ENCODE data around the gene DBT. TPM values are rescaled to one million over a fixed set of nuclear protein-coding genes. Genes with fewer than 3 reads are reported as not detected.

The DBT gene
- total RNA-seq, 2 donors from 2014 or later: 5.3 to 7.7 TPM

GRCh38 chr1:100250264-100250663, 630 bp upstream of the DBT start:
- peak overlapping the region; percentile 87 to 96 for H3K27ac ChIP-seq
- no peaks in the 10 kb centered on the region for H3K9me3 ChIP-seq
- peak overlapping the region; percentile 80 for H3K4me3 ChIP-seq
- no peak for ATAC-seq (ENCODE audit: insufficient number of reproducible peaks, low FRiP score, low read depth)
- peaks cover 5 to 15% of the 10 kb centered on the region in 2 donors for H3K4me1 ChIP-seq (ENCODE audit: control insufficient read depth in 1 of 2, low read depth in 2 of 2)
- no peaks in the 10 kb centered on the region for H3K27me3 ChIP-seq (replicated peaks; ENCODE audit: insufficient read depth)
- TF ChIP-seq CTCF (IDR thresholded peaks at IDR 0.05): no peak
- DNase-seq (ENCODE audit: low spot score): no peak
- no peaks in the 10 kb centered on the region for H3K36me3 ChIP-seq

GRCh38 chr1:100249155-100249536, 488 bp downstream of the DBT start:
- no peak for TF ChIP-seq CTCF (IDR thresholded peaks at IDR 0.05)
- H3K9me3 ChIP-seq: no peaks in the 10 kb centered on the region
- ATAC-seq (ENCODE audit: insufficient number of reproducible peaks, low FRiP score, low read depth): peak; percentile 11

GRCh38 chr1:100246738-100247137, 2.9 kb downstream of the DBT start:
- Histone ChIP-seq H3K4me3 (no peak overlapping the region), H3K36me3 (no peaks in the 10 kb centered on the region), H3K27ac (no peak overlapping the region), H3K4me1 (ENCODE audit: control insufficient read depth in 1 of 2, low read depth in 2 of 2) (peaks cover 5 to 15% of the 10 kb centered on the region in 2 donors), H3K27me3 (replicated peaks; ENCODE audit: insufficient read depth) (no peaks in the 10 kb centered on the region), H3K9me3 (no peaks in the 10 kb centered on the region)
- DNase-seq (ENCODE audit: low spot score) (no peak), ATAC-seq (ENCODE audit: insufficient number of reproducible peaks, low FRiP score, low read depth) (no peak)
- no peak for TF ChIP-seq CTCF (IDR thresholded peaks at IDR 0.05)

More at GRCh38 chr1:100249155-100249536, 488 bp downstream of the DBT start:
- Histone ChIP-seq H3K27me3 (replicated peaks; ENCODE audit: insufficient read depth) (no peaks in the 10 kb centered on the region), H3K4me1 (ENCODE audit: control insufficient read depth in 1 of 2, low read depth in 2 of 2) (peaks cover 5 to 15% of the 10 kb centered on the region in 2 donors), H3K4me3 (peak overlapping the region; percentile 80), H3K27ac (peak overlapping the region; percentile 87 to 96), H3K36me3 (no peaks in the 10 kb centered on the region)
- no peak for DNase-seq (ENCODE audit: low spot score)

- TF ChIP-seq CTCF (IDR thresholded peaks at IDR 0.05): no peak
- ATAC-seq (ENCODE audit: insufficient number of reproducible peaks, low FRiP score, low read depth): no peak
- H3K36me3 ChIP-seq: peaks cover 17% of the 10 kb centered on the region
- H3K4me3 ChIP-seq: no peak overlapping the region
- no peaks in the 10 kb centered on the region for H3K27me3 ChIP-seq (replicated peaks; ENCODE audit: insufficient read depth)
- DNase-seq (ENCODE audit: low spot score): no peak
- no peak overlapping the region for H3K27ac ChIP-seq
- H3K4me1 ChIP-seq (ENCODE audit: control insufficient read depth in 1 of 2, low read depth in 2 of 2): no peaks in the 10 kb centered on the region
- H3K9me3 ChIP-seq: no peaks in the 10 kb centered on the region
These were observed 9.0 kb downstream of the DBT start for GRCh38 chr1:100240631-100241030.

GRCh38 chr1:100239961-100240360, 9.7 kb downstream of the DBT start:
- H3K9me3 ChIP-seq: no peaks in the 10 kb centered on the region
- H3K27me3 ChIP-seq (replicated peaks; ENCODE audit: insufficient read depth): no peaks in the 10 kb centered on the region
- ATAC-seq (ENCODE audit: insufficient number of reproducible peaks, low FRiP score, low read depth) (no peak), DNase-seq (ENCODE audit: low spot score) (no peak)
- no peak overlapping the region for H3K4me3 ChIP-seq
- no peaks in the 10 kb centered on the region for H3K4me1 ChIP-seq (ENCODE audit: control insufficient read depth in 1 of 2, low read depth in 2 of 2)
- no peak overlapping the region for H3K27ac ChIP-seq
- peaks cover 17% of the 10 kb centered on the region for H3K36me3 ChIP-seq
- no peak for TF ChIP-seq CTCF (IDR thresholded peaks at IDR 0.05)
